ENCODE measurements around the gene DOK4. TPM values are rescaled to one million over a fixed set of nuclear protein-coding genes. Genes with fewer than 3 reads are reported as not detected.

Gene DOK4
- total and polyA plus RNA-seq, 2 donors (not counting 3 experiments of a cell fraction or from before 2014, with no cell fraction given): 22.3 to 23.4 TPM

- Histone ChIP-seq H3K79me2 (ENCODE audit: control insufficient read depth, insufficient read depth, low read length) (no peaks in the 10 kb centered on the region), H3K4me1 (ENCODE audit: control insufficient read depth, extremely low read depth, insufficient read depth, low read length) (no peaks in the 10 kb centered on the region), H2AFZ (ENCODE audit: low read depth, low read length) (no peak overlapping the region), H3K27ac (ENCODE audit: insufficient read depth, low read depth, low read length) (no peak overlapping the region), H3K4me3 (replicated peaks in 1 of 3; ENCODE audit: insufficient read depth in 1 of 3, low read depth in 1 of 3, low read length in 3 of 3) (no peak overlapping the region), H3K9me1 (replicated peaks; ENCODE audit: control insufficient read depth, extremely low read depth, insufficient read depth, low read length) (no peaks in the 10 kb centered on the region), H4K20me1 (replicated peaks; ENCODE audit: control insufficient read depth, extremely low read depth, insufficient read depth, low read length) (no peaks in the 10 kb centered on the region), H3K27me3 (ENCODE audit: control insufficient read depth in 2 of 2, insufficient read depth in 2 of 2, low read length in 2 of 2) (peaks cover 0 to 8% of the 10 kb centered on the region in 2 experiments), H3K36me3 (ENCODE audit: control insufficient read depth in 2 of 2, extremely low read depth in 1 of 2, insufficient read depth in 2 of 2, low read length in 2 of 2) (no peaks in the 10 kb centered on the region), H3K9me3 (replicated peaks; ENCODE audit: control insufficient read depth, insufficient read depth, low read length) (no peaks in the 10 kb centered on the region), H3K4me2 (ENCODE audit: insufficient read depth, low read length) (no peak overlapping the region), H3K9ac (replicated peaks; ENCODE audit: extremely low read depth, insufficient read depth, low read length) (no peak overlapping the region)
- no peak for DNase-seq (ENCODE audit: low read depth, low spot score)
- no TSS peak for BruUV-seq (replicated peaks)
- dilution Hi-C loops (cut with MboI; ENCODE audit: extremely low pct_ligation_motif_present, low sequenced_read_pairs): no loop called here
- no peak for FAIRE-seq
- intact Hi-C loops (cut with micrococcal nuclease): no loop called here
- ChIA-PET CTCF (interaction anchor here (1.1 to 2.3 kb wide), 3 partner anchors 13 to 43 kb away, joined by 3 to 7 read pairs (median 3); partner anchors contain the start of gene POLR2C), POLR2A (no interaction called here)
- no peak for TF ChIP-seq MYC (IDR thresholded peaks at IDR 0.05; ENCODE audit: low read depth, low read length)
- no peak for TF ChIP-seq JUN (IDR thresholded peaks at IDR 0.05; ENCODE audit: borderline replicate concordance, insufficient read depth, insufficient read length, low read depth)
- TF ChIP-seq EZH2 (IDR thresholded peaks at IDR 0.05; ENCODE audit: borderline replicate concordance, low read depth, low read length, severe bottlenecking): no peak
- TF ChIP-seq MAX (IDR thresholded peaks at IDR 0.05; ENCODE audit: insufficient read depth, insufficient read length): no peak
- TF ChIP-seq CTCF (IDR thresholded peaks at IDR 0.05; ENCODE audit: extremely low read depth in 1 of 2, insufficient read depth in 1 of 2, low read depth in 1 of 2, low read length in 2 of 2): no peak
- TF ChIP-seq FOS (IDR thresholded peaks at IDR 0.05; ENCODE audit: borderline replicate concordance, insufficient read depth, low read length): no peak
- TF ChIP-seq POLR2AphosphoS5 (IDR thresholded peaks at IDR 0.05; ENCODE audit: insufficient read depth, low read depth, low read length): no peak
- TF ChIP-seq GATA2 (IDR thresholded peaks at IDR 0.05; ENCODE audit: insufficient read depth, insufficient read length, low read depth, low read length): no peak
- no peak for TF ChIP-seq POLR2A (IDR thresholded peaks at IDR 0.05; ENCODE audit: low read depth, low read length)
Measured at GRCh38 chr16:57505169-57505568, 18.9 kb upstream of the DOK4 start.

Data from endothelial cell of umbilical vein (primary cell).